ENCODE measurements around the gene DIAPH3. TPM values are rescaled to one million over a fixed set of nuclear protein-coding genes. Genes with fewer than 3 reads are reported as not detected.

DIAPH3 gene
- total RNA-seq, 2 experiments from 2014 or later = 28.5 to 29.3 TPM

DNA sequence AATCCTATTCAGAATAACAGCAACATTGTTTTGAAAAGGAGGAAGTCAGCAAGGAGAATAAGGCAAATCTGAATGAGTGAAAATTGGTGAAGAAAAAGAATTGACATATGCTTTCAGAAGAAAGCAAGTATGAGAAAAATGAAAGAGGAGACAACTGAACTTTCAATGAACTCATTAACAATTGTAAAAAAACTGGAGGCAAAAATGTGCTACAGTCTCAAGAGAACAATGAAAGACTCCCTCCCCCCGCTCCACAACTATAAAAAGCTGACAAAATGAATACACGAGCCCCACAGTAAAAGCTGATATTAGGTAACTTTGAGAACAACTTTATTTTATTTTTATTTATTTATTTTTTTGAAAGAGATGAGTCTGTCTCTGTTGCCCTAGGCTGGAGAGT, 373.1 kb downstream of the DIAPH3 start:
- Mint-ChIP-seq H3K4me3 (no peak overlapping the region), H3K27ac (no peak overlapping the region), H3K4me1 (no peaks in the 10 kb centered on the region), H3K36me3 (ENCODE audit: low read depth) (no peaks in the 10 kb centered on the region), H3K27me3 (no peaks in the 10 kb centered on the region), H3K9me3 (ENCODE audit: low read depth) (peaks cover under 1% of the 10 kb centered on the region)
- DNase-seq = no peak
- ChIA-PET CTCF (interaction anchor here (0.6 kb wide), 1 partner anchor 392 kb away, joined by 3 read pairs; no protein-coding TSS in a partner anchor), POLR2A (no interaction called here)
- intact Hi-C loops (cut with DNase I, micrococcal nuclease) = no loop called here
- ATAC-seq = no peak

DNA sequence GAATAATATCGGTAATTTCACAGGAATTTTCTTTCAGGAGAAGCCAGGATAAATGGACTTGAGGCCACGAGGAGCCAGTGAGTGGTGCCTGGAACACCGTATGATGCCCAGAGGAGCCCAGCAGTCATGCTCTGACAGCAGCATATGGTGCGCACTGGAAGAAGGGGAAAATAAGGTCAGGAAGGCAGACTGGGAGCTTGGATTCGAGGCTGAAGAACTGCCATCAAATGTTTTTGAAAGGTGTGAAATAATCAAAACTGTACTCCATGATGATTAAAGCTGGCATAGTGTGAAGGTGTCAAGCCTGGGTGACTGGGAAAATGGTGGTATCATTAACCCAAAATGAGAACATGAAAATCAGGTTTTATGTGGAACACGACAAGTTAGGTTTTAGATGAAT, 374.2 kb downstream of the DIAPH3 start:
- no peak for ATAC-seq
- no peak overlapping the region for H3K27ac Mint-ChIP-seq
- CTCF ChIA-PET = interaction anchor here (1.2 kb wide), 1 partner anchor 14 kb away, joined by 4 read pairs; no protein-coding TSS in a partner anchor

DNA sequence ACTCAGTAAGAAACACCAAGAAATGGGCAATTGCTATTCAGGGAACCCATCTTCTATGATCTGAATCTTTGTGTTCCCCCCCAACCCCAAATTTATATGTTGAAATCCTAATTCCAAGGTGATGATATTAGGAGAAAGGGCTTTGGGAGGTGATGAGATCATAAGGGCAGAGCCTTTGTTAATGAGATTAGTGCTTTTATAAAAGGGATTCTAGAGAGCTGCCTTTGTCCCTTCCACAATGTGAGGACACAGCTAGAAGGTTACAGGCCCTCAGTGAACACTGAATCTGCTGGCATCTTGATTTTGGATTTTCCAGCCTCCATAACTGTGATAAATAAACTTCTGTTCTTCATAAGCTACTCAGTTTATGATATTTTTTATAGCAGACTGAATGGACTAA, 376.0 kb downstream of the DIAPH3 start:
- H3K4me1 Mint-ChIP-seq = no peaks in the 10 kb centered on the region

More for the DNA sequence above, 374.2 kb downstream of the DIAPH3 start:
- no peaks in the 10 kb centered on the region for H3K36me3 Mint-ChIP-seq (ENCODE audit: low read depth)
- H3K4me1 Mint-ChIP-seq = no peaks in the 10 kb centered on the region
- DNase-seq = no peak
- H3K4me3 Mint-ChIP-seq = no peak overlapping the region
- H3K27me3 Mint-ChIP-seq = no peaks in the 10 kb centered on the region
- POLR2A ChIA-PET = no interaction called here
- intact Hi-C loops (cut with DNase I, micrococcal nuclease) = no loop called here
- no peaks in the 10 kb centered on the region for H3K9me3 Mint-ChIP-seq (ENCODE audit: low read depth)

DNA sequence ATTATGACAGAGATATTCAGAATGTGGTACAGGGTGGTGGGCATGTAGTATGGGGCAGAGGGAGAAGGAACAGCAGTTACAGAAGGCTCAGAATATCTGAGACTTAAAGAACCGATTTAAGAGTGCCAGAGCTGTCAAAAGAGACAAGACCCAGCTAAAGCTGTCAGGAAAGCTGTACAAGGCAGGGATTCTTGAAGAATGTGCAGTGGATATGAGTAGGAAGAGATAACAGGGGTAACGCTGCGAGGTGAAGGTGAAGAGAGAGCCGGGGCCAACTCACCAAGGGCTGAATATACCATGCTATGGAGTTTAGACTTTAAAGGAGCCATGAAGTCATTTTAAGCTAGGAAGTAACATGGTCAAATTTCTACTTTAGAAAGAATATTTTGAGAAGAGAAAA, 381.0 kb downstream of the DIAPH3 start:
- DNase-seq = no peak
- Mint-ChIP-seq H3K9me3 (ENCODE audit: low read depth) (no peaks in the 10 kb centered on the region), H3K27me3 (no peaks in the 10 kb centered on the region), H3K27ac (no peak overlapping the region), H3K4me3 (no peak overlapping the region), H3K36me3 (ENCODE audit: low read depth) (no peaks in the 10 kb centered on the region), H3K4me1 (no peaks in the 10 kb centered on the region)
- POLR2A ChIA-PET = no interaction called here
- CTCF ChIA-PET = no interaction called here
- ATAC-seq = no peak
- intact Hi-C loops (cut with DNase I, micrococcal nuclease) = no loop called here

More for the DNA sequence above, 376.0 kb downstream of the DIAPH3 start:
- no peak overlapping the region for H3K4me3 Mint-ChIP-seq
- intact Hi-C loops (cut with DNase I, micrococcal nuclease) = no loop called here
- no peaks in the 10 kb centered on the region for H3K9me3 Mint-ChIP-seq (ENCODE audit: low read depth)
- no peak for ATAC-seq
- no peaks in the 10 kb centered on the region for H3K27me3 Mint-ChIP-seq
- ChIA-PET CTCF (interaction anchor here (0.8 kb wide), 1 partner anchor 22 kb away, joined by 3 read pairs; no protein-coding TSS in a partner anchor), POLR2A (no interaction called here)
- H3K36me3 Mint-ChIP-seq (ENCODE audit: low read depth) = no peaks in the 10 kb centered on the region
- H3K27ac Mint-ChIP-seq = no peak overlapping the region
- no peak for DNase-seq

DNA sequence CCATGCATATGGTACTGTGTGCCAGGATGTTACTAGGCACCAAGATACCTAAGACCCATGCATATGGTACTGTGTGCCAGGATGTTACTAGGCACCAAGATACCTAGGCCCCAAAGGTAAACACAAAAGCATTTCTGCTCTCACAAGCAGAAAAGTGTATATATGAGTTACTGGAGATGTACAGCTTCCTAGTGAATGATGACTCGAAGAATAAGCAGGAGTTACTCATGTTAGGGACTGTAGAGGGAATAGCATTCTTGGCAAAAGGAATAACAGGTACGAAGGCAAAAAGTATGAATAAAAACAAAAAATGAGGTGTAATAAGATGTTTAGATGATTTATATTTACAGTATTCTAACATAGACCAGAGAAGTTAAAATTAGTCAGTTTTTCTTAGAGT, 383.7 kb downstream of the DIAPH3 start:
- H3K4me1 Mint-ChIP-seq = no peaks in the 10 kb centered on the region
- intact Hi-C loops (cut with DNase I, micrococcal nuclease) = no loop called here
- no peaks in the 10 kb centered on the region for H3K36me3 Mint-ChIP-seq (ENCODE audit: low read depth)
- no peak for DNase-seq
- no peak overlapping the region for H3K4me3 Mint-ChIP-seq
- H3K9me3 Mint-ChIP-seq (ENCODE audit: low read depth) = no peaks in the 10 kb centered on the region
- no peak overlapping the region for H3K27ac Mint-ChIP-seq
- no peaks in the 10 kb centered on the region for H3K27me3 Mint-ChIP-seq
- ChIA-PET CTCF (no interaction called here), POLR2A (no interaction called here)
- no peak for ATAC-seq

DNA sequence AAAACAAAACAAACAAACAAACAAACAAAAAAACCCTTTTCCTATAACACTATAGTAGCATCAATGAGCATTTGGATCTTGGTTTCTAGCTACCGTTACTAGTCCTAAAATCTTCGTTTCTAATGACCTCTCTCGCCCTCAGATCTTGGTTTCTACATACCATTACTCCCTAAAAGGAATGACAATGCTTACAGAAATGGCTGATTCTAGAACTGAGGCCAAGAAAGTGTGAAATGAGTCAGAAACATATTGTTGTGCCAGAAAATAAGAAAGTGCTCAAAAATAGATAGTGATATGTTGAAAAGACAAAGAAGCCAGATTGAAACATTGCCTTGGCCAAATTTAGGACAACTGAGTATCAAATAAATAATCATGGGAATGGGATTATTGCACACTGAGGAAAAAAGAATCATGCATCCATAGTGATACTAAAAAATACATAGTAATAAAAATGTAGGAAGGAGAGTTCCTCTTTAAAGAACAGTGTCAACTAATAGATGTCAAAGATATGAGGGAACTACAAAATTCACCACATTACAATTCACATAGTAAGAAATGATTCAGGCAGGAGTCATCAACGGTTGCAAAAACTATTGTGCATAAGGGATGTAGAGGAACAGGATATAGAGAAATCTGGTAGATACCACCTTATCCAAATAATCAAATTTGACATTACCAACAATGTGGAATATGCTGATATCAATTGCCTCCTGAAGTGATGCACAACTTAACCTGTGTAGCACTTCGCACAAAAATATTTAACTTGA, 386.6 kb downstream of the DIAPH3 start:
- no peak overlapping the region for H3K27ac Mint-ChIP-seq
- H3K27me3 Mint-ChIP-seq = no peaks in the 10 kb centered on the region
- no peaks in the 10 kb centered on the region for H3K4me1 Mint-ChIP-seq
- intact Hi-C loops (cut with DNase I, micrococcal nuclease) = no loop called here
- CTCF ChIA-PET = no interaction called here
- DNase-seq (no peak), ATAC-seq (no peak)
- no peaks in the 10 kb centered on the region for H3K36me3 Mint-ChIP-seq (ENCODE audit: low read depth)
- no peaks in the 10 kb centered on the region for H3K9me3 Mint-ChIP-seq (ENCODE audit: low read depth)
- POLR2A ChIA-PET = no interaction called here
- H3K4me3 Mint-ChIP-seq = no peak overlapping the region

DNA sequence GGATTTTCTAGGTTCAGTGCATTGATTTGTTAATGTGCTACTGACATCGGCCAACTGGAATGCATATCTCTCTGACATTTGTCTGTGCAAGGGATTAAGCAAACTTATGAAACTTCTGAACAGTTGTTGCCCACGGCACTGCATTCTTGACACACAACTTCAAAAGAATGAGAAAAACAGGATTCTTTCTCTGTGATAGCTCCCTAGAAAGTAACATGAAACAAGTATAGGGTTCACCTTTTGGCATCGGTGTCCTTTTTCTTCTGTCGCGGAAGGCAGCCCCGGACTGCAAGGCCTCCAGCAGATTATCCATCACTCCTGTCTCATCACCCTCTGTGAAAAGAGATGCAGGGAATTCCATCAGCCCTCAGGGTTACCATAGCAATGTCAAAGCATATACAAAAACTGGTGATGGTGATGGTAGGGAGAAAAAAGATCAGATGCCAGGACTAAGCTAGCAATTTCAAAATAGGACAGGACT, 389.2 kb downstream of the DIAPH3 start:
- Mint-ChIP-seq H3K27ac (no peak overlapping the region), H3K36me3 (ENCODE audit: low read depth) (no peaks in the 10 kb centered on the region), H3K4me3 (no peak overlapping the region), H3K9me3 (ENCODE audit: low read depth) (no peaks in the 10 kb centered on the region), H3K4me1 (peaks cover 2% of the 10 kb centered on the region), H3K27me3 (no peaks in the 10 kb centered on the region)
- intact Hi-C loops (cut with DNase I, micrococcal nuclease) = no loop called here
- ATAC-seq (no peak), DNase-seq (no peak)
- ChIA-PET POLR2A (no interaction called here), CTCF (no interaction called here)

DNA sequence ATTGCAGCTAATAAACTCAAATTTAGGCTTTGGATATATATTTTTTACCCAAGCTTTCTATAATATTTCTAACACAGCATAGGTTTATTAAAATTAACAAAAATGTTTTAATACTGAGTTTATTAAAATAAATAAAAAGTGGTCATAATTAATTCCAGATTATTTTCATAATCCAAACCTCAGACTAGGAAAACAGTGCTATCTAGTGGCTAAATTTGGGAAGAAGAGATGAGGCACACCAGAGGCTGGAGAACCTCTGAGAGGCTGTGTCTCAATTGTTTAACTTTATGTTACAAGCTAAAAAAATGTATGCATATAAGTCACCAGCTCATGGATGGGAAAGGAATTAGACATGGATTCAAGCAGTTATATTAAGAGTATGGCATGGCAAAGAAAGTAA, 392.5 kb downstream of the DIAPH3 start:
- Mint-ChIP-seq H3K9me3 (ENCODE audit: low read depth) (no peaks in the 10 kb centered on the region), H3K27ac (no peak overlapping the region), H3K4me3 (no peak overlapping the region), H3K4me1 (peaks cover 2% of the 10 kb centered on the region), H3K36me3 (ENCODE audit: low read depth) (no peaks in the 10 kb centered on the region), H3K27me3 (no peaks in the 10 kb centered on the region)
- DNase-seq = no peak
- POLR2A ChIA-PET = no interaction called here
- CTCF ChIA-PET = interaction anchor here (0.6 to 1.5 kb wide), 2 partner anchors 90 to 575 kb away, joined by 3 to 6 read pairs; no protein-coding TSS in a partner anchor
- intact Hi-C loops (cut with DNase I, micrococcal nuclease) = no loop called here
- ATAC-seq = no peak

DNA sequence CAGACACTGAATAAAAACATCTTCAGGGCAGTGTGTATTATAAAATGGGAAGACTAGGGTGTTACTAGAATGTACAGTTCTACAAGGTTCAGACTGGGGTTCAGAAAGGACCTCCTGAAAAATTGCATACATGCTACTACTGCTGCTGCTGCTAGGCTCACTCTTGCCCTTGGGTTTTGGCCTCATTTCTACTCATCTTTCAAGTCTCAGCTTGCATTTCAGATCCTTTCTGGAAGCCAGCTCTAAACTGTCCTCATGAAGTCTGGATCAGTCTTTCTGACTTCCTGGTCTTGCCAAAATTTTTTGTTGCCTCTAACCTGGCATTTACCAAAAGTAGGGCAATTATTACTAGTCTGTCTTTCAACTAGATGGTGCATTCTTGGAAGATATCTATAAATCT, 393.3 kb downstream of the DIAPH3 start:
- CTCF ChIA-PET = interaction anchor here (0.6 to 1.5 kb wide), 3 partner anchors 90 to 1225 kb away, joined by 3 to 6 read pairs (median 3); no protein-coding TSS in a partner anchor

DNA sequence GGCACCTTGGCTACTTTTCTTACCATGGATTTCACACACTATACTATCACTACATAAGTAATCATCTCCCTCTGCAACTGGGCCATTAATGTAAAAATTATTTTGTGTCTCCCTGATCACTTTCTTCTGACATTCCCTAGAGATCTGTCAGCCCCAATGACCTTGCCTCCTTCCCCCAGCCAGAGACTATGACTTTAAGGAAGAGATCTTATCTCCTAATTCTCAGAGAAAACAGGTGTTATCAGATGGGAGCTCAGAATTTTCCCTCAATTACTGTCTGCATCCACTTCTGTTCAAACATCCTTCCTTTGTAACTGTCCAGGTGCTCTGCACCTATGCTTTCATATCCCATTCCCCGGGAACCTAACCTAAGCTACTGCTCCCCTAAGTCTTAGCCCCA, 397.5 kb downstream of the DIAPH3 start:
- ChIA-PET CTCF (no interaction called here), POLR2A (no interaction called here)
- intact Hi-C loops (cut with DNase I, micrococcal nuclease) = no loop called here
- ATAC-seq (no peak), DNase-seq (no peak)
- Mint-ChIP-seq H3K4me1 (peaks cover 2% of the 10 kb centered on the region), H3K36me3 (ENCODE audit: low read depth) (no peaks in the 10 kb centered on the region), H3K9me3 (ENCODE audit: low read depth) (no peaks in the 10 kb centered on the region), H3K4me3 (no peak overlapping the region), H3K27ac (no peak overlapping the region), H3K27me3 (no peaks in the 10 kb centered on the region)

More for the DNA sequence above, 393.3 kb downstream of the DIAPH3 start:
- Mint-ChIP-seq H3K4me3 (no peak overlapping the region), H3K36me3 (ENCODE audit: low read depth) (no peaks in the 10 kb centered on the region), H3K4me1 (peaks cover 2% of the 10 kb centered on the region), H3K9me3 (ENCODE audit: low read depth) (no peaks in the 10 kb centered on the region), H3K27me3 (no peaks in the 10 kb centered on the region), H3K27ac (no peak overlapping the region)
- no peak for DNase-seq
- intact Hi-C loops (cut with DNase I, micrococcal nuclease) = no loop called here
- POLR2A ChIA-PET = no interaction called here
- no peak for ATAC-seq

DNA sequence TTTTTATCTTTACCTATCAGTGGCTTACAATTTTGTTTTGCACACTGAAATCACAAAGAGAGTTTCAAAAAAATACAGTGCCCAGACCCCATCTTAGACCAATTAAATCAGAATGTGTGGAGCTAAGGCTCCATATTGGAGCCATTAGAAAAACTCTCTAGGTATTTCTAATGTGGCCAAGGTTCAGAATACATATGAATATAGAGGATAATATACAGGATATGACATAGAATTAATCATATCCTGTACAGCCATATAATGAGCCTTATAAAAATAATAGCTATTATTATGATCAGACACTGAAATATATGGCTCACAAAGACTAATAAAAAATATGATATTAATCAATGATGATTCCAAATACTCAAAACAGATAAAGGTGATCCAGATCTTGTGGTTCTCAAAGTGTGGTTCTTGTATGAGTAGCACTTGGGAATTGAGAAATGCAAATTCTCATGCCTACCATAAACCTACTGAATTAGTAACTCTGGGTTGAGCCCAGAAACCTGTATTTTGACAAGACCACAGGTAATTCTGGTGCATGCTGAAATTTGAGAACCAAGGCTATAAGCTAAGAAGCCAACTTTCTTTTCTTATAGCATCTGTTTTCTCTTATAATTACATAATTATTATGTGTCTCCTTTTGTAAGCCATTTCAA, 408.0 kb downstream of the DIAPH3 start:
- no peak for DNase-seq
- no peak for ATAC-seq
- no peak overlapping the region for H3K4me3 Mint-ChIP-seq
- H3K36me3 Mint-ChIP-seq (ENCODE audit: low read depth) = no peaks in the 10 kb centered on the region
- no peaks in the 10 kb centered on the region for H3K9me3 Mint-ChIP-seq (ENCODE audit: low read depth)
- H3K27me3 Mint-ChIP-seq = no peaks in the 10 kb centered on the region
- no peak overlapping the region for H3K27ac Mint-ChIP-seq
- H3K4me1 Mint-ChIP-seq = no peaks in the 10 kb centered on the region
- ChIA-PET CTCF (no interaction called here), POLR2A (no interaction called here)
- intact Hi-C loops (cut with DNase I, micrococcal nuclease) = no loop called here

DNA sequence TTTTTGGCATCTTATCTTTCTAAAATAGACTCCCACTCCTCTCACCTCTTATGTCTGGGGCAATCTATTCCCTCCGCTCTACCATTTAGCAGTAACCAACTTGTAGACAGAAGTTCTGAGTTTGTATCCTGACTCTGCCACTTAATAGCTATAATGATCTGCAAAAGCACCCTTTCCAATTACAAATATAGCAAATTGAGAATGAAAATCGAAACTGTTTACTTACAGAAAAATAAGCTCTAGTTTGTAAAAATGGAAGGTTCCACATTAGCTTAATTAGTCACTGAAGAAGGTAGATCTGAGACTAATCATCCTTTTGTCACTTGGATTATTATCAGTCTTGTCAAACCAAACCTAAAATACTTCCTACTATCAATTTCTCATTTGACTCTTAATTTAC, 409.3 kb downstream of the DIAPH3 start:
- intact Hi-C loops (cut with DNase I, micrococcal nuclease) = no loop called here
- ChIA-PET POLR2A (no interaction called here), CTCF (no interaction called here)
- H3K4me1 Mint-ChIP-seq = no peaks in the 10 kb centered on the region
- no peak for ATAC-seq
- no peak overlapping the region for H3K27ac Mint-ChIP-seq
- no peak overlapping the region for H3K4me3 Mint-ChIP-seq
- DNase-seq = no peak
- H3K36me3 Mint-ChIP-seq (ENCODE audit: low read depth) = no peaks in the 10 kb centered on the region
- H3K9me3 Mint-ChIP-seq (ENCODE audit: low read depth) = no peaks in the 10 kb centered on the region
- H3K27me3 Mint-ChIP-seq = no peaks in the 10 kb centered on the region

All from activated CD4-positive, alpha-beta T cell treated with anti-CD3 and anti-CD28 coated beads for 36 hours (primary cell).